Activated naive CD8-positive, alpha-beta T cell (primary cell): ENCODE data around the gene SIK2.

Experiments used
- H3K27ac Mint-ChIP-seq: one replicate; pipeline ENCODE4 v1.8.0; 2021; ENCODE audit warnings: mixed read lengths
- H3K27me3 Mint-ChIP-seq: one replicate; pipeline ENCODE4 v1.8.0; 2021; ENCODE audit warnings: mixed read lengths
- H3K36me3 Mint-ChIP-seq: one replicate; pipeline ENCODE4 v1.8.0; 2021; ENCODE audit warnings: mixed read lengths
- H3K4me1 Mint-ChIP-seq: one replicate; pipeline ENCODE4 v1.8.0; 2021; ENCODE audit warnings: low read depth, mixed read lengths
- H3K4me3 Mint-ChIP-seq: one replicate; pipeline ENCODE4 v1.8.0; 2021; ENCODE audit warnings: mild to moderate bottlenecking, mixed read lengths
- H3K9me3 Mint-ChIP-seq: one replicate; pipeline ENCODE4 v1.8.0; 2021; ENCODE audit warnings: low read depth, mixed read lengths

Gene SIK2

DNA sequence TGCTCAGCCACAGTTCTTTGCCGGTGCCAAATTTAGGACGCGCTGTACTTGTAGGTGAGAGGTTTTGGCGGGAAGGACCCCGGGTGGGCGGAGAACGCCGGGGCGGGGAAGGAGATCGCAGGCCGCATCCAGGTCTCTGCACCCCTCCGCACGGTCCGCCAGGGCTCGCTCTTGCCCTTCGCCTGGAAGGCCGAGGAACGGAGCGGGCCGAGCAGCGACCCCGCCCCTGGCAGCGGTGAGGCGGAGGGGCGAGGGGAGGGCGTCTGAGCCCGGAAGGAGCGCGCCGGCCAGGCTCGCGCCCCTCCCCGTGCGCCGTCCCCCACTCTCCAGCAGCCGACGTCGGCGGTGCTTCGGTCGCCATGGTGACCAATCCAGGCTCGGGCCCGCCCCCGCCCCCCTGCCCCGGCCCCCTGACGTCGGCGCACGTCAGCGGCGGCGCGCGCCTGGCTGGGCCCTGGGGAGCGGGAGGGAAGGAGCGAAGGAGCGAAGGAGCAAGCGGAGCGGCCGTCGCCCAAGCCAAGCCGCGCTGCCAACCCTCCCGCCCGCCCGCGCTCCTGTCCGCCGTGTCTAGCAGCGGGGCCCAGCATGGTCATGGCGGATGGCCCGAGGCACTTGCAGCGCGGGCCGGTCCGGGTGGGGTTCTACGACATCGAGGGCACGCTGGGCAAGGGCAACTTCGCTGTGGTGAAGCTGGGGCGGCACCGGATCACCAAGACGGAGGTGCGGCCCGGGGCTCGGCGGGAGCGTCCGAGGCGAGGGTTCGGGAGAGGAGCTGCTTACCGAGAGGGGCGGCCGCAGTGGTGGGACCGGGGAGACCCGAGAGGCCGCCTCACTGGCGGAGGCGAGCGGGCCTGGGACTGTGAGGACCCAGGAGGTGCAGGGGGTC, at the start of gene SIK2:
SIK2 (plus strand) TSS at position 471 of the 886 bp plus-strand sequence; CDS start at position 586, 115 bp downstream.
- Mint-ChIP-seq H3K9me3 (no peaks in the 10 kb centered on the region), H3K4me1 (peaks cover 29% of the 10 kb centered on the region), H3K4me3 (peak within 1 kb of the TSS; percentile 96), H3K36me3 (no peaks in the 10 kb centered on the region), H3K27ac (peak within 1 kb of the TSS; percentile 91), H3K27me3 (no peaks in the 10 kb centered on the region)

DNA sequence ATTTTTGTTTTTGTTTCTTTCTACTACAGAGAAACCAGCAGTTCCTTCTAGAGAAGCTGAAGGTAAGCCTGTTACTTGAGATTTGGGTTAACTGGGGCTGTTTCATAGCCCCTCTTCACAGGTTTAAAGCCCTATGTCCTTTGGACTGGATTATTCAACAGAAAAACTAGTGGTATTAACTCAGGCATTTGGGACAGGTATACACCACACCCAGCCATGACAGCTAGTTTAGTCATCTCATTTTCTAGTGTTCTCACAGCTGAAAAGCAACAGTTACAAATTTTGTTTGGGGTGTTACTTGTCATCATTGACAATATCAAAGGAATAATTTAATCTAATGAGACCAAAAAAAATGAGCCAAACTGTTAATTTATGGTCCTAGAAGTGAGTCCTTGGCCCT, 47.7 kb upstream of the SIK2 start:
- H3K4me3 Mint-ChIP-seq: no peak overlapping the region
- peaks cover 17% of the 10 kb centered on the region for H3K36me3 Mint-ChIP-seq
- H3K4me1 Mint-ChIP-seq: no peaks in the 10 kb centered on the region
- no peaks in the 10 kb centered on the region for H3K27me3 Mint-ChIP-seq
- no peaks in the 10 kb centered on the region for H3K9me3 Mint-ChIP-seq
- no peak overlapping the region for H3K27ac Mint-ChIP-seq

DNA sequence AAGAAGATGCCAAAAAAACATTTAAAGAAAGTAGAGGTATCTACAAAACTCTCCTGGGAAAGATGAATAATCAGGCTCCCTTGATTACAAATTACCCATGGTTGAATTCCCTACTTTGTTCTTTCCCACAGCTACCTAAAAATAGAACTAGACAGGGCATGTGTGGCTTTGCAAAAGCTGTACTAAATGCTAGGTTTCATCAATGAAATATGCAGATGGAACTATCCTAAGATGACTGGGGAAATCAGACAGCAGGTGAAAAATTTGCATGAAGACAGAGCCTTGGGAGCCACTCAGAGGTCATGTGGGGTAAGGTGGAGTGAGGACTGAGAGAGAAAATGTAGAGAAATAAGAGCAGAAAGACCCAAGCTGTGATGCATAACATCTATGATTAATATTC, 47.0 kb upstream of the SIK2 start:
- Mint-ChIP-seq H3K27me3 (no peaks in the 10 kb centered on the region), H3K4me1 (no peaks in the 10 kb centered on the region), H3K4me3 (no peak overlapping the region), H3K27ac (no peak overlapping the region), H3K9me3 (no peaks in the 10 kb centered on the region), H3K36me3 (peaks cover 22% of the 10 kb centered on the region)

DNA sequence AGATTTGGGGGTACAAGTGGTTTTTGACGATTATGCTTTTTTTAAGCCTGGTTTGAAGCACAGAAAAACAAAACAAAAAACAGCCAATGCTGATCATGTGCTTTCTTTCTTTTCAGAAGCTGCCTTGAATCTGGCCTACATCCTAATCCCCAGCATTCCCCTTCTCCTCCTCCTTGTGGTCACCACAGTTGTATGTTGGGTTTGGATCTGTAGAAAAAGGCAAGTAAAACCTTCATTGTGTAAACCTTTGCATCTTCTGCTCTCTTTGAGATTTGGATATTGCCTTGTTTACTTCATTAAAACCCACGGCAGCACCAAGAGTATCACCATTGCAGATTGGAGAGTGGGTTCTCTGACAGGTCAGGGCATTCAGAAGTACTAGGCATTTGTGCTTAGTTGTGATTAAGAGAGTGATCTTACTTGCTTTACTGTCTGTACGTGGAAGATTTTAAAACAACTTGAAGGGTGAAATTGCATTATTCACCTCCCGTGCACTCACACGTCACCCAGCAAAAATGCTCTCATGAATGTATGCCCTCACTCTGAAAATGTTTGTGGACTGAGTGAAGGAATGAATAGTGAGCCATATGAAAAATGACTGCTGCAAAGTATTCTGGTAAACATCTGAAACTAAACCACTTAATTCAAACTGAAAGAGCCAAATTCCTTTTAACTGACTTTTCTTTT, 44.7 kb upstream of the SIK2 start:
- Mint-ChIP-seq H3K27ac (no peak overlapping the region), H3K27me3 (no peaks in the 10 kb centered on the region), H3K36me3 (peaks cover 22% of the 10 kb centered on the region)

DNA sequence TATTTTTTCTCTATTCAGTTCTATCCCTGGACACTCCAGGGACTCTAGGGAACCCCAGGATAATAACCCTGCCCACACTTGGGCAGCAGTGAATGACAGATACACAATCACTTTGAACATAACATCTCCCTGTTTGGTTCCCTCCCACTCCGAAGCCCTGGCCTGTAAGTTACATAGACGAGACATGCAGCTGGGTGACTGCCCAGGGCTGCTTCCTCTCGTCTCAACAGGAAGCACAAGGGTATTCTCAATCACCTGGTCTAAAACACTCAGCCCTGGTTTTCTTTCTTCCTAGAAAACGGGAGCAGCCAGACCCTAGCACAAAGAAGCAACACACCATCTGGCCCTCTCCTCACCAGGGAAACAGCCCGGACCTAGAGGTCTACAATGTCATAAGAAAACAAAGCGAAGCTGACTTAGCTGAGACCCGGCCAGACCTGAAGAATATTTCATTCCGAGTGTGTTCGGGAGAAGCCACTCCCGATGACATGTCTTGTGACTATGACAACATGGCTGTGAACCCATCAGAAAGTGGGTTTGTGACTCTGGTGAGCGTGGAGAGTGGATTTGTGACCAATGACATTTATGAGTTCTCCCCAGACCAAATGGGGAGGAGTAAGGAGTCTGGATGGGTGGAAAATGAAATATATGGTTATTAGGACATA, 42.3 kb upstream of the SIK2 start:
- no peak overlapping the region for H3K27ac Mint-ChIP-seq
- H3K4me1 Mint-ChIP-seq: no peaks in the 10 kb centered on the region
- no peaks in the 10 kb centered on the region for H3K9me3 Mint-ChIP-seq
- no peaks in the 10 kb centered on the region for H3K27me3 Mint-ChIP-seq
- peaks cover 18% of the 10 kb centered on the region for H3K36me3 Mint-ChIP-seq
- no peak overlapping the region for H3K4me3 Mint-ChIP-seq

More for the DNA sequence above, 44.7 kb upstream of the SIK2 start:
- no peaks in the 10 kb centered on the region for H3K4me1 Mint-ChIP-seq
- no peak overlapping the region for H3K4me3 Mint-ChIP-seq
- H3K9me3 Mint-ChIP-seq: no peaks in the 10 kb centered on the region

DNA sequence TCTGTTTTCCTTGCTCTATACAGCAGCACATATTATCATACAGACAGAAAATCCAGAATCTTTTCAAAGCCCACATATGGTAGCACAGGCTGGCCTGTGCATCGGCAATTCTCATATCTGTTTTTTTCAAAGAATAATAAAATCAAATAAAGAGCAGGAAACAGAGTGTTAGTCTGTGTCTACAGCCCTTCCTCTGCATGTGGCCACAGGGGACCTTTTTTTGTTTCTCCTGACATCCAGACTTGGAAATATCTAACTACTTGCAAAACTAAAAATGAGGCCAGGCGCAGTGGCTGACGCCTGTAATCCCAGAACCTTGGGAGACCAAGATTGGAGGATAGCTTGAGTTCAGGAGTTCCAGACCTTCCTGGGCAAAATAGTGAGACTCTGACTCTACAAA, 41.4 kb upstream of the SIK2 start:
- Mint-ChIP-seq H3K4me3 (no peak overlapping the region), H3K27me3 (no peaks in the 10 kb centered on the region), H3K9me3 (no peaks in the 10 kb centered on the region), H3K4me1 (no peaks in the 10 kb centered on the region), H3K27ac (no peak overlapping the region), H3K36me3 (peaks cover 11% of the 10 kb centered on the region)

DNA sequence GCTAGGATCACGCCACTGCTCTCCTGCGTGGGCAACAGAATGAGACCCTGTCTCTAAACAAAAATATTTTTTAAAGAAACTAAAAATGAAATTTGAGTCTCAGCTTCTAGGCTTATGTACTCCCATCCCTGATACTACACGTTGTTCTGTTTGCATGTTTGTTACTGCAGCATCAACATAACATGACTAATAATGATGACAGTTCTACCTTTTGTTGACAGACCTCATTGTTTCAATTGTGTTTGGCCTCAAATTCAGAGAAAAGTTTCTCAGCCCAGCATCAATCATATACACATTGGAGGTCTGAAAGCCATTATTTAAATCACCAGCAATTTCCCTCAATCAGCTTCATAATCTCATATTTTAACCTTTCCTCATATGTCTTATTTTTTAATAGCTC, 40.9 kb upstream of the SIK2 start:
- H3K4me3 Mint-ChIP-seq: no peak overlapping the region
- no peaks in the 10 kb centered on the region for H3K27me3 Mint-ChIP-seq
- peaks cover 8% of the 10 kb centered on the region for H3K36me3 Mint-ChIP-seq
- no peaks in the 10 kb centered on the region for H3K9me3 Mint-ChIP-seq
- no peaks in the 10 kb centered on the region for H3K4me1 Mint-ChIP-seq
- no peak overlapping the region for H3K27ac Mint-ChIP-seq

DNA sequence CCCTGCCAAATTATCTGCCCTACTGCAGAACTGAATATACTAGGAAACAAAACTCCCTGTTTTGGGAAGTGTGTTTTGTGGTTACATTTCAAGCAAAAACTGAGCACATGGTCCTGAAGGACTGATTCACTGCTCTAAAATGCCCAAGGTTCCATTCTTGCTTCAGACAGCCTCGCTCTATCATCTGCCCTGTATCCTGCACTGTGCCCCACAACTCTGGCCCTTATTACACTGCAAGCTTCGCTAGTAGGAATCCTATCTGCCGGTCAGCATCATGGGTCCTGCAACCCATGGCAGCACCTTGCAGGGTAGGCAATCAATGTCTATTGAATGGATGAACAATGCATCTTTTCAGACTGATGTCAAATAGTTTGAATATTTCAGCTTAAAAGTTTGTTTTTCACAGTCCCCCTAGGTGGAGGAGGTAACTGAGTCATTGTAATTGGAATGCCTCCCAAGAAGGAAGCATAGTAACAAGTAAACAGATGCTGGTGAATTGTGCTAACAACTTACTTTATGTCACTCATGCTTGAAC, 40.4 kb upstream of the SIK2 start:
- no peaks in the 10 kb centered on the region for H3K27me3 Mint-ChIP-seq
- H3K36me3 Mint-ChIP-seq: peaks cover 8% of the 10 kb centered on the region
- H3K4me3 Mint-ChIP-seq: no peak overlapping the region
- H3K4me1 Mint-ChIP-seq: no peaks in the 10 kb centered on the region
- no peaks in the 10 kb centered on the region for H3K9me3 Mint-ChIP-seq
- H3K27ac Mint-ChIP-seq: no peak overlapping the region

DNA sequence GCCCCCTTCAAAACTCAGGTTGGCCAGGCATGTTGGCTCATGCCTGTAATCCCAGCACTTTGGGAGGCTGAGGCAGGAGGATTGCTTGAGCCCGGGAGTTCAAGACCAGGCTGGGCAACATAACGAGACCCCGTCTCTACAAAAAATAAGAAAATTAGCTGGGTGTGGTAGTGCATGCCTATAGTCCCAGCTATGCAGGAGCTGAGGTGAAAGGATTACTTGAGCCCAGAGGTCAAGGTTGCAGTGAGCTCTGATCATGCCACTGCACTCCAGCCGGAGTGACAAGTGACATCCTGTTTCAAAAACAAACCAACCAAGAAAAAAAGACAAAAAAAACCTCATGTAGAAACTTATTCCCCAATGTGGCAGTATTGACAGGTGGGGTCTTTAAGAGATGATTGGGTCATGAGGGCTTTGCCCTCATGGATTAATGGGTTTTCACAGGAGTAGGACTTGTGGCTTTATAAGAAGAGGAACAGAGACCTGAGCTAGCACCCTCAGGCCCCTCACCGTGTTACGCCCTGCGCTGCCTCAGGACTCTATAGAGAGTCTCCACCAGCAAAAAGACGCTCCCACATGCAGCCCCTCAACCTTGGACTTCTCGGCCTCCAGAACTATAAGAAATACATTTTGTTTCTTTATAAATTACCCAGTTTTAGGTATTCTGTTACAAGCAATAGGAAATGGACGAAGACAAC, 39.4 kb upstream of the SIK2 start:
- Mint-ChIP-seq H3K27ac (no peak overlapping the region), H3K4me1 (no peaks in the 10 kb centered on the region), H3K27me3 (no peaks in the 10 kb centered on the region)

DNA sequence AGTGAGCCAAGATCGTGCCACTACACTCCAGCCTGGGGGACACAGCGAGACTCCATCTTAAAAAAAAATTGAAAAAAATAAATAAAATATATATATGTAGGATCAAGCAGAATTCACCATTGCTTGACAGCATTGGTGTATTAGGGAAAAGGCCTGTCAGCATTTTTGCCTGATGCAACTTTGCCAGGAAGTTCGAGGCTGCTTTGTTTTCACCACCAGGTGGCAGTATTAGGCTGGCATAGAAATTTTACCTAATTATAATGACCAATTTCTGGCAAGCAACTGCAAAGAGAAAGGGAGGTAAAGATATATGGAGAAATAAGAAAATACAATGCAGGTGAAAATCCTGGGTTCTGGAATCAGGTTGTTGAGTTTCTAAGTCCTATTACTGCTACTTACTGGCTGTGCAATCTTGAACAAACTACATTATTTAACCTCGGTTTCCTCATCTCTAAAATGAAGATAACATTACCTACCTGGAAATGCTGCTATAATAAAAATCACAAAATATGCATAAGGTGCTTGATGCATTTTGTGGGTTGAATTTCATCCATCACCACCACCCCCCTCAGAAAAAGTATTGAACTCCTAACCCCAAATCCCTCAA, 37.0 kb upstream of the SIK2 start:
- no peaks in the 10 kb centered on the region for H3K4me1 Mint-ChIP-seq
- H3K36me3 Mint-ChIP-seq: peaks cover under 1% of the 10 kb centered on the region
- H3K4me3 Mint-ChIP-seq: no peak overlapping the region
- peaks cover under 1% of the 10 kb centered on the region for H3K27me3 Mint-ChIP-seq
- H3K9me3 Mint-ChIP-seq: no peaks in the 10 kb centered on the region
- no peak overlapping the region for H3K27ac Mint-ChIP-seq

More for the DNA sequence above, 39.4 kb upstream of the SIK2 start:
- H3K4me3 Mint-ChIP-seq: no peak overlapping the region
- H3K36me3 Mint-ChIP-seq: peaks cover 5% of the 10 kb centered on the region
- H3K9me3 Mint-ChIP-seq: no peaks in the 10 kb centered on the region

DNA sequence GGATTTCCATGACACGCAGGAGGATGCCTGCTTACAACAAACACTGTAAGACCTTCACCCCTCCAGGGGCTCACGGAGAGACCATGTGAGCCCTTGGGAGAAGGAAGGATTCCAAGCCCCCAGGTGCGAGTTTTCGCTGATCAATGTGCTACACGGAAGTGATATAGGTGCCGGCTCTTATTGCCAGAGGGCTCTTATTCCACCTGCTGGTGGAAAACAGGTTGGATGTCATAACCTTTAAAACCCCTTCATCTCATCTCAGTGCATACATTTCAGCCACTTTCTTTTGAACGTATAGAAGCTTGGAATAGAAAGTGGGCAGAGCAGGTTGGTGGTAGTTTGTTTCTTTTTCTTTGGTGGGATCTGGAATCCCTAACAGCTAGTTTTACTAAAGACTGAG, 35.9 kb upstream of the SIK2 start:
- H3K4me1 Mint-ChIP-seq: no peaks in the 10 kb centered on the region
- H3K9me3 Mint-ChIP-seq: no peaks in the 10 kb centered on the region
- peaks cover 2% of the 10 kb centered on the region for H3K27me3 Mint-ChIP-seq
- no peak overlapping the region for H3K4me3 Mint-ChIP-seq
- no peak overlapping the region for H3K27ac Mint-ChIP-seq
- no peaks in the 10 kb centered on the region for H3K36me3 Mint-ChIP-seq

DNA sequence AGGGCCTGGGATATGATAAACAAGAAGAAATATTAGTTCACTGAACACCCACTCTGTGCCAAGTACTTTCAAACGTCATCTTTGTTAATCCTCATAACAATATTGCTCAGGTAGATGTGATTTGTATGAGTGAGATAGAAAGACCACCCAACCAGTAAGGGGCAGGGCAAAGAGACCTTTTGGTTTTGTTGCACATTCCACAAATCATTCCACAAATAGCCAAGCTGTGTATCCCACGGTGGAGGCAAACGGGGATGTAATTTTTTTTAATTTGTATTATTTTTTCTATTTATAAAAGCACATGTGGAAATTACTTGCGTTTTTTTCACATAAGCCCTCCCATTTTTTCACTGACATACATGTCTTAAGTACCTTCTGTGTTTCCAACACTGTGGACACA, 32.8 kb upstream of the SIK2 start:
- Mint-ChIP-seq H3K36me3 (no peaks in the 10 kb centered on the region), H3K9me3 (no peaks in the 10 kb centered on the region), H3K27ac (no peak overlapping the region), H3K27me3 (peaks cover 4% of the 10 kb centered on the region), H3K4me3 (no peak overlapping the region), H3K4me1 (no peaks in the 10 kb centered on the region)

DNA sequence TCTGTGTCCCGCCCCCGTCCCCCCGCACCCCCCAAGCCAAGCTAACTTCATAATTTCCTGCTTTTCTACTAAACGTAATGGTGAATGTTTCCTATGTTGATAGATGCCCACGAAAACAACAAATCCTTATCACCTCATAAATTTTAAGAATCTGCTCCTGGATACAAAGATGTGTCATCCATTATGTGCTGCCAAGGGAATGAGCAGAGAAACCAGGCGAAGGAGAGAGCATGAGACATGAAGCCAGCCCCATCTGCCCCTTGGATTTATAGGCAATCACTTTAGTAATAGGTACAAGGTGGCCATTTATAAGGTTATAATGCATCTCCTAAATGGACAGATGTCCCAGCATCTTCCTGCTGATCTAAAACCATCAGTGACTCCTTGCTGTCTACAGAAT, 31.5 kb upstream of the SIK2 start:
- Mint-ChIP-seq H3K36me3 (no peaks in the 10 kb centered on the region), H3K27ac (no peak overlapping the region)

DNA sequence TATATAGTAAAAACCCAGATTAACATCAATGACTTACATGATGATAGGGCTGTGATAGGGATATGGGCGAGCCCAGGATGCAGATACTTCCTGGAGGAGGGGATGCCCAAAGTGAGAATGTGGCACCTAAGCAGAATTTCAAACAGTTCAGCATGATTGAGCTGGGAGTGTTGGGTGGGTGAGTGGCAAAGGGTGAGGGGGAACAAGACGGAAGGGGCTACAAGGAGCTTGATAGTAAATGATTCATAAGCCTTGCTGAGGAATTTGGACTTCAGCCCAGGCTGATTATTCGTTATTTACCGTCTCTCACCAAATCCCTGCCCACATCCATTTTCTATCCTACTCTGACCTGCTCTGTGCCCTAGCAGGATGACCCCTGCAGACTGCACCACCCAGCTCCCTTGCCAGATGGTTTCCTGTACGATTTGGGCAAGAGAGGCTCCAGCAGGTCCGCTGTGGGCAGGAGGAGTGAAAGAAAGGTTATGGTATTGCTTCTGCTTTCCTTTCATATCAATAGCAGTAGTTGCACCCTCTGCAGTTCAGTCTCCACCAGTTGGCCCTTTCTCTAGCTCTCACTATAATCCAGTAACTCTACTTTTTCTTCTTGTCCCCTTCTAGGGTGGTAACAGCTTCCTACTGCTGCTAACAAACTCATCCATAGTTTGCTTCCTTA, 30.3 kb upstream of the SIK2 start:
- no peaks in the 10 kb centered on the region for H3K9me3 Mint-ChIP-seq
- peaks cover 4% of the 10 kb centered on the region for H3K27me3 Mint-ChIP-seq
- H3K4me3 Mint-ChIP-seq: no peak overlapping the region
- no peaks in the 10 kb centered on the region for H3K4me1 Mint-ChIP-seq
- no peak overlapping the region for H3K27ac Mint-ChIP-seq
- H3K36me3 Mint-ChIP-seq: no peaks in the 10 kb centered on the region

More for the DNA sequence above, 31.5 kb upstream of the SIK2 start:
- H3K9me3 Mint-ChIP-seq: no peaks in the 10 kb centered on the region
- no peak overlapping the region for H3K4me3 Mint-ChIP-seq
- H3K27me3 Mint-ChIP-seq: peaks cover 4% of the 10 kb centered on the region
- H3K4me1 Mint-ChIP-seq: no peaks in the 10 kb centered on the region
